Fibroblast of lung (primary cell): Measurements from ENCODE around the gene C17orf107.

Experiments used
- CTCF ChIP-seq, 2 donors: IDR thresholded peaks in 1 of 2; conservative IDR thresholded peaks in 1 of 2; 1 replicate in 1 of 2; 2 replicates in 1 of 2; pipeline ENCODE4 v1.5.1; 2011 to 2012; ENCODE audit warnings: low read length in 2 of 2, control low read depth in 1 of 2, inconsistent platforms in 1 of 2, low read depth in 1 of 2, mild to moderate bottlenecking in 1 of 2
- EZH2 ChIP-seq: IDR thresholded peaks from 2 replicates; pipeline ENCODE4 v1.5.1; 2012; ENCODE audit warnings: low read length, control low read depth, mild to moderate bottlenecking; ENCODE audit errors: missing control alignments

GRCh38 chr17:4854111-4854681 is 45.1 kb upstream of the C17orf107 start:
- TF ChIP-seq CTCF (conservative IDR thresholded peaks at IDR 0.05 in 1 of 2, IDR thresholded peaks at IDR 0.05 in 1 of 2; ENCODE audit: low read depth in 1 of 2, low read length in 2 of 2) (no peak), EZH2 (no peak)
